Hepatocyte (in vitro differentiated cells): ENCODE data around the gene PCDHB7. TPM values are rescaled to one million over a fixed set of nuclear protein-coding genes. Genes with fewer than 3 reads are reported as not detected.
"Not testable (repeated sequence)": the region's sequence is repeated elsewhere in the genome, so short reads cannot be mapped to it uniquely, and the experiment has no call there.

Source experiments
- DNase-seq: peaks from one replicate; pipeline ENCODE4 v3.0.0-alpha.2; 2016; ENCODE audit warnings: low spot score
- H2AFZ ChIP-seq: fragments of 200-600 bp; sonication (generic); 2 replicates; pipeline ENCODE4 v1.6.0; 2016; ENCODE audit warnings: antibody characterized with exemption, mild to moderate bottlenecking
- H3K27ac ChIP-seq: fragments of 200-600 bp; sonication (generic); 2 replicates; pipeline ENCODE4 v1.5.1; 2016; ENCODE audit warnings: mild to moderate bottlenecking
- H3K27me3 ChIP-seq: fragments of 200-600 bp; sonication (generic); 2 replicates; pipeline ENCODE4 v1.6.1; 2016
- H3K36me3 ChIP-seq: fragments of 200-600 bp; sonication (generic); replicated peaks from 2 replicates; pipeline ENCODE4 v1.5.1; 2016; ENCODE audit warnings: low read depth; ENCODE audit not compliant: insufficient read depth
- H3K4me1 ChIP-seq: fragments of 200-600 bp; sonication (generic); 2 replicates; pipeline ENCODE4 v1.5.1; 2016; ENCODE audit warnings: mild to moderate bottlenecking, moderate library complexity; ENCODE audit not compliant: insufficient read depth
- H3K4me2 ChIP-seq: fragments of 200-600 bp; sonication (generic); 2 replicates; pipeline ENCODE4 v1.6.0; 2016
- H3K4me3 ChIP-seq: fragments of 200-600 bp; sonication (generic); 2 replicates; pipeline ENCODE4 v1.5.1; 2016; ENCODE audit warnings: mild to moderate bottlenecking
- H3K79me2 ChIP-seq: fragments of 200-600 bp; sonication (generic); 2 replicates; pipeline ENCODE4 v1.6.0; 2017; ENCODE audit warnings: mild to moderate bottlenecking
- H3K9me2 ChIP-seq: fragments of 200-600 bp; sonication (generic); replicated peaks from 2 replicates; pipeline ENCODE4 v1.6.0; 2017; ENCODE audit warnings: mild to moderate bottlenecking; ENCODE audit not compliant: insufficient read depth
- H3K9me3 ChIP-seq: fragments of 200-600 bp; sonication (generic); 2 replicates; pipeline ENCODE4 v1.5.1; 2016; ENCODE audit warnings: low read depth, mild to moderate bottlenecking
- H4K20me1 ChIP-seq: fragments of 200-600 bp; sonication (generic); 2 replicates; pipeline ENCODE4 v1.6.0; 2016; ENCODE audit warnings: mild to moderate bottlenecking; ENCODE audit not compliant: insufficient read depth, poor library complexity, severe bottlenecking
- CTCF ChIP-seq: fragments of 200-600 bp; sonication (generic); IDR thresholded peaks from 2 replicates; pipeline ENCODE4 v1.5.1; 2016; ENCODE audit warnings: antibody characterized with exemption, mild to moderate bottlenecking; ENCODE audit not compliant: poor library complexity
- EZH2 ChIP-seq: fragments of 200-600 bp; sonication (generic); IDR thresholded peaks from 2 replicates; pipeline ENCODE4 v1.6.1; 2016; ENCODE audit warnings: antibody characterized with exemption, mild to moderate bottlenecking, borderline replicate concordance
- EZH2phosphoT487 ChIP-seq: fragments of 200-600 bp; sonication (generic); IDR thresholded peaks from one replicate; pipeline ENCODE4 v1.6.1; 2018; ENCODE audit warnings: antibody characterized with exemption, mild to moderate bottlenecking, low read depth, moderate library complexity; ENCODE audit not compliant: unreplicated experiment, severe bottlenecking
- WGBS: methylation state at CpG from one replicate; pipeline ENCODE4 v1.1.6; 2016; ENCODE audit warnings: low lambda C conversion rate; ENCODE audit errors: missing lambda C conversion rate; 5-methylcytosine and 5-hydroxymethylcytosine counted together
- polyA plus RNA-seq: library from polyadenylated mRNA; unstranded; fragments of >200 nt; fragmentation: Nextera tagmentation; extraction: Ambion mirVana; gene quantifications from 2 replicates; pipeline ENCODE4 v1.2.1, GENCODE V29; 2016
- total RNA-seq: library from RNA; depleted of rRNA; stranded (reverse); fragments of >200 nt; gene quantifications from 2 replicates; pipeline ENCODE4 v1.2.3, GENCODE V29; 2014

The PCDHB7 gene
- total and polyA plus RNA-seq, 2 experiments from 2014 or later: 0.53 to 0.56 TPM

GRCh38 chr5:141223112-141223783 is 50.8 kb downstream of the PCDHB7 start, which contains the start of gene PCDHB14:
TSS of gene PCDHB14 (plus strand) at chr5:141223343. CDS start at chr5:141223506, 163 bp downstream.
- H3K27me3 ChIP-seq: no peaks in the 10 kb centered on the region
- H3K4me2 ChIP-seq: peak within 1 kb of the TSS; percentile 62
- no peak within 1 kb of the TSS for H2AFZ ChIP-seq
- no peak within 1 kb of the TSS for H3K27ac ChIP-seq
- no peak within 1 kb of the TSS for H3K4me3 ChIP-seq
- H3K9me3 ChIP-seq: peaks cover 27% of the 10 kb centered on the region
- WGBS: 51% methylated on average over 15 of the region's 15 CpGs
- TF ChIP-seq EZH2 (no peak), CTCF (no peak), EZH2phosphoT487 (no peak)
- H3K4me1 ChIP-seq: no peaks in the 10 kb centered on the region
- H4K20me1 ChIP-seq: no peaks in the 10 kb centered on the region
- H3K36me3 ChIP-seq: no peaks in the 10 kb centered on the region
- H3K9me2 ChIP-seq: no peaks in the 10 kb centered on the region
- no peaks in the 10 kb centered on the region for H3K79me2 ChIP-seq
- peak; percentile 21 for DNase-seq

- H3K4me1 ChIP-seq, DNase-seq, H3K27ac ChIP-seq, H3K4me2 ChIP-seq, H3K27me3 ChIP-seq, H3K4me3 ChIP-seq, H2AFZ ChIP-seq, H4K20me1 ChIP-seq, H3K79me2 ChIP-seq, H3K36me3 ChIP-seq, H3K9me2 ChIP-seq: not testable (repeated sequence)
- peaks cover 33% of the 10 kb centered on the region for H3K9me3 ChIP-seq
- 95% methylated on average over 19 of the region's 40 CpGs for WGBS
Measured at GRCh38 chr5:141224844-141225243, 52.4 kb downstream of the PCDHB7 start.

GRCh38 chr5:141225421-141225820 is 53.0 kb downstream of the PCDHB7 start:
- WGBS: 99% methylated on average over 23 of the region's 30 CpGs
- not testable (repeated sequence) for H3K4me3 ChIP-seq, H3K36me3 ChIP-seq, H3K9me2 ChIP-seq, H2AFZ ChIP-seq, DNase-seq, H4K20me1 ChIP-seq, H3K4me2 ChIP-seq, H3K27ac ChIP-seq, H3K79me2 ChIP-seq, H3K4me1 ChIP-seq, H3K27me3 ChIP-seq
- H3K9me3 ChIP-seq: peaks cover 28% of the 10 kb centered on the region

Other genes starting within 250 kb of the PCDHB7 start
Only the 30 nearest of the 37 such genes appear.
- gene PCDHAC2, start 206.2 kb upstream of the PCDHB7 start, total RNA-seq: 6.8 and 11.3 TPM in 2 replicates
- 5.4 and 6.4 TPM in 2 replicates for gene PCDHAC2, start 206.2 kb upstream of the PCDHB7 start, polyA plus RNA-seq
- gene PCDHB1, start 121.3 kb upstream of the PCDHB7 start, total RNA-seq: 0.16 and 0.17 TPM in 2 replicates
- gene PCDHB1, start 121.3 kb upstream of the PCDHB7 start, polyA plus RNA-seq: not detected in 2 replicates
- gene PCDHB2, start 78.0 kb upstream of the PCDHB7 start, total RNA-seq: 23.0 and 27.7 TPM in 2 replicates
- 27.3 and 29.4 TPM in 2 replicates for gene PCDHB2, start 78.0 kb upstream of the PCDHB7 start, polyA plus RNA-seq
- gene PCDHB3, start 72.2 kb upstream of the PCDHB7 start, total RNA-seq: 3.8 and 4.1 TPM in 2 replicates
- 0.76 and 1.5 TPM in 2 replicates for gene PCDHB3, start 72.2 kb upstream of the PCDHB7 start, polyA plus RNA-seq
- gene PCDHB4, start 50.8 kb upstream of the PCDHB7 start, total RNA-seq: 1.9 and 2.5 TPM in 2 replicates
- gene PCDHB4, start 50.8 kb upstream of the PCDHB7 start, polyA plus RNA-seq: 0.29 and 0.94 TPM in 2 replicates
- gene PCDHB5, start 37.4 kb upstream of the PCDHB7 start, total RNA-seq: 7.0 TPM in 2 replicates
- 6.2 and 6.4 TPM in 2 replicates for gene PCDHB5, start 37.4 kb upstream of the PCDHB7 start, polyA plus RNA-seq
- 0.56 and 1.1 TPM in 2 replicates for gene PCDHB6, start 22.6 kb upstream of the PCDHB7 start, total RNA-seq
- gene PCDHB6, start 22.6 kb upstream of the PCDHB7 start, polyA plus RNA-seq: not detected in 2 replicates
- gene PCDHB8, start 5.1 kb downstream of the PCDHB7 start, total RNA-seq: 0.24 and 0.63 TPM in 2 replicates
- 0.17 and 0.75 TPM in 2 replicates for gene PCDHB8, start 5.1 kb downstream of the PCDHB7 start, polyA plus RNA-seq
- 2.2 and 3.4 TPM in 2 replicates for gene PCDHB16, start 9.7 kb downstream of the PCDHB7 start, total RNA-seq
- gene PCDHB16, start 9.7 kb downstream of the PCDHB7 start, polyA plus RNA-seq: 3.3 and 4.0 TPM in 2 replicates
- gene PCDHB9, start 14.5 kb downstream of the PCDHB7 start, total RNA-seq: 1.2 and 2.3 TPM in 2 replicates
- 0.33 and 1.0 TPM in 2 replicates for gene PCDHB9, start 14.5 kb downstream of the PCDHB7 start, polyA plus RNA-seq
- 2.4 and 3.1 TPM in 2 replicates for gene PCDHB10, start 19.7 kb downstream of the PCDHB7 start, total RNA-seq
- gene PCDHB10, start 19.7 kb downstream of the PCDHB7 start, polyA plus RNA-seq: 2.7 and 2.8 TPM in 2 replicates
- gene PCDHB11, start 27.0 kb downstream of the PCDHB7 start, total RNA-seq: 0.92 and 2.1 TPM in 2 replicates
- gene PCDHB11, start 27.0 kb downstream of the PCDHB7 start, polyA plus RNA-seq: 1.2 and 1.8 TPM in 2 replicates
- gene PCDHB12, start 36.1 kb downstream of the PCDHB7 start, total RNA-seq: 1.1 and 1.4 TPM in 2 replicates
- 0.86 and 0.97 TPM in 2 replicates for gene PCDHB12, start 36.1 kb downstream of the PCDHB7 start, polyA plus RNA-seq
- gene PCDHB13, start 41.3 kb downstream of the PCDHB7 start, total RNA-seq: 1.9 and 2.0 TPM in 2 replicates
- gene PCDHB13, start 41.3 kb downstream of the PCDHB7 start, polyA plus RNA-seq: 0.50 and 1.1 TPM in 2 replicates
- gene PCDHB14, start 50.7 kb downstream of the PCDHB7 start, total RNA-seq: 3.9 and 4.3 TPM in 2 replicates
- 2.2 and 3.0 TPM in 2 replicates for gene PCDHB14, start 50.7 kb downstream of the PCDHB7 start, polyA plus RNA-seq
- gene PCDHB15, start 72.8 kb downstream of the PCDHB7 start, total RNA-seq: 1.8 and 3.3 TPM in 2 replicates
- gene PCDHB15, start 72.8 kb downstream of the PCDHB7 start, polyA plus RNA-seq: 2.0 and 2.6 TPM in 2 replicates
- 0.50 and 1.7 TPM in 2 replicates for gene SLC25A2, start 131.4 kb downstream of the PCDHB7 start, total RNA-seq
- not detected in 2 replicates for gene SLC25A2, start 131.4 kb downstream of the PCDHB7 start, polyA plus RNA-seq
- 85.2 and 96.9 TPM in 2 replicates for gene TAF7, start 148.1 kb downstream of the PCDHB7 start, total RNA-seq
- 103 and 107 TPM in 2 replicates for gene TAF7, start 148.1 kb downstream of the PCDHB7 start, polyA plus RNA-seq
- 0.24 and 0.33 TPM in 2 replicates for gene PCDHGA1, start 157.9 kb downstream of the PCDHB7 start, total RNA-seq
- not detected in 2 replicates for gene PCDHGA1, start 157.9 kb downstream of the PCDHB7 start, polyA plus RNA-seq
- 0.08 TPM in 1 of 2 replicates, not detected in the other for gene PCDHGA2, start 166.1 kb downstream of the PCDHB7 start, total RNA-seq
- 0.10 TPM in 1 of 2 replicates, not detected in the other for gene PCDHGA2, start 166.1 kb downstream of the PCDHB7 start, polyA plus RNA-seq
- gene PCDHGA3, start 171.2 kb downstream of the PCDHB7 start, total RNA-seq: not detected in 2 replicates
- gene PCDHGA3, start 171.2 kb downstream of the PCDHB7 start, polyA plus RNA-seq: 0.45 TPM in 1 of 2 replicates, not detected in the other
- gene PCDHGB1, start 177.5 kb downstream of the PCDHB7 start, total RNA-seq: 0.24 and 0.53 TPM in 2 replicates
- 0.57 TPM in 1 of 2 replicates, not detected in the other for gene PCDHGB1, start 177.5 kb downstream of the PCDHB7 start, polyA plus RNA-seq
- 0.17 and 0.28 TPM in 2 replicates for gene PCDHGA4, start 182.4 kb downstream of the PCDHB7 start, total RNA-seq
- gene PCDHGA4, start 182.4 kb downstream of the PCDHB7 start, polyA plus RNA-seq: 0.24 TPM in 1 of 2 replicates, not detected in the other
- 0.20 and 0.33 TPM in 2 replicates for gene PCDHGB2, start 187.3 kb downstream of the PCDHB7 start, total RNA-seq
- not detected in 2 replicates for gene PCDHGB2, start 187.3 kb downstream of the PCDHB7 start, polyA plus RNA-seq
- gene PCDHGA5, start 191.5 kb downstream of the PCDHB7 start, total RNA-seq: 0.03 and 0.20 TPM in 2 replicates
- not detected in 2 replicates for gene PCDHGA5, start 191.5 kb downstream of the PCDHB7 start, polyA plus RNA-seq
- gene PCDHGB3, start 197.6 kb downstream of the PCDHB7 start, total RNA-seq: not detected in 2 replicates
- gene PCDHGB3, start 197.6 kb downstream of the PCDHB7 start, polyA plus RNA-seq: not detected in 2 replicates
- gene PCDHGA6, start 201.2 kb downstream of the PCDHB7 start, total RNA-seq: 0.12 TPM in 1 of 2 replicates, not detected in the other
- gene PCDHGA6, start 201.2 kb downstream of the PCDHB7 start, polyA plus RNA-seq: 0.11 TPM in 1 of 2 replicates, not detected in the other
- gene PCDHGA7, start 210.1 kb downstream of the PCDHB7 start, total RNA-seq: 0.04 and 0.10 TPM in 2 replicates
- gene PCDHGA7, start 210.1 kb downstream of the PCDHB7 start, polyA plus RNA-seq: not detected in 2 replicates
- 20.0 and 20.9 TPM in 2 replicates for gene PCDHGB4, start 215.1 kb downstream of the PCDHB7 start, total RNA-seq
- gene PCDHGB4, start 215.1 kb downstream of the PCDHB7 start, polyA plus RNA-seq: 14.2 and 17.9 TPM in 2 replicates
- 1.00 and 1.5 TPM in 2 replicates for gene PCDHGA8, start 220.0 kb downstream of the PCDHB7 start, total RNA-seq
- gene PCDHGA8, start 220.0 kb downstream of the PCDHB7 start, polyA plus RNA-seq: 0.28 and 0.53 TPM in 2 replicates